ENCODE data around the gene SYNE2.
"Not testable (repeated sequence)": the region's sequence is repeated elsewhere in the genome, so short reads cannot be mapped to it uniquely, and the experiment has no call there.

Gene SYNE2

GRCh38 chr14:63867933-63868921, 15.4 kb downstream of the SYNE2 start:
- Histone ChIP-seq H3K27ac (peak overlapping the region in 10 of 21 experiments; percentile 5 to 74 (median 36)), H3K4me3 (no peak overlapping the region)

- H3K4me3 ChIP-seq = not testable (repeated sequence)
- peak overlapping the region in 9 of 21 experiments; percentile 7 to 75 (median 39) for H3K27ac ChIP-seq
Observed at GRCh38 chr14:63869940-63870752, 17.3 kb downstream of the SYNE2 start.

GRCh38 chr14:63870753-63871037, 17.9 kb downstream of the SYNE2 start:
- H3K27ac ChIP-seq, H3K4me3 ChIP-seq: not testable (repeated sequence)

- Histone ChIP-seq H3K4me3 (no peak overlapping the region), H3K27ac (peak overlapping the region in 17 of 21 experiments; percentile 7 to 81 (median 59))
Observed at GRCh38 chr14:63874223-63874622, 21.4 kb downstream of the SYNE2 start.

- H3K4me3 ChIP-seq = no peak overlapping the region
- H3K27ac ChIP-seq = peak overlapping the region in 7 of 21 experiments; percentile 32 to 68 (median 52)
Observed at GRCh38 chr14:63875311-63875710, 22.5 kb downstream of the SYNE2 start.

- Histone ChIP-seq H3K27ac (peak overlapping the region in 2 of 21 experiments; percentile 23 to 57), H3K4me3 (no peak overlapping the region)
Observed at GRCh38 chr14:63877550-63877939, 24.7 kb downstream of the SYNE2 start.

GRCh38 chr14:63878052-63878451, 25.2 kb downstream of the SYNE2 start:
- no peak overlapping the region for H3K27ac ChIP-seq

GRCh38 chr14:63878792-63879191, 26.0 kb downstream of the SYNE2 start:
- Histone ChIP-seq H3K27ac (no peak overlapping the region), H3K4me3 (no peak overlapping the region)

More at GRCh38 chr14:63878052-63878451, 25.2 kb downstream of the SYNE2 start:
- H3K4me3 ChIP-seq = no peak overlapping the region

- H3K27ac ChIP-seq = no peak overlapping the region
- H3K4me3 ChIP-seq = no peak overlapping the region
Observed at GRCh38 chr14:63881926-63882325, 29.1 kb downstream of the SYNE2 start.

- H3K27ac ChIP-seq = no peak overlapping the region
Observed at GRCh38 chr14:63887899-63888298, 35.1 kb downstream of the SYNE2 start.

GRCh38 chr14:63890553-63890952, 37.7 kb downstream of the SYNE2 start:
- H3K4me3 ChIP-seq = no peak overlapping the region
- peak overlapping the region in 6 of 21 experiments; percentile 6 to 72 (median 47) for H3K27ac ChIP-seq

More at GRCh38 chr14:63887899-63888298, 35.1 kb downstream of the SYNE2 start:
- no peak overlapping the region for H3K4me3 ChIP-seq

GRCh38 chr14:63891148-63891975, 38.6 kb downstream of the SYNE2 start:
- Histone ChIP-seq H3K4me3 (no peak overlapping the region), H3K27ac (peak overlapping the region in 7 of 21 experiments; percentile 3 to 72 (median 43))

GRCh38 chr14:63892265-63892664, 39.5 kb downstream of the SYNE2 start:
- H3K4me3 ChIP-seq = no peak overlapping the region
- peak overlapping the region in 4 of 21 experiments; percentile 3 to 67 (median 18) for H3K27ac ChIP-seq

GRCh38 chr14:63893701-63894458, 41.1 kb downstream of the SYNE2 start:
- H3K27ac ChIP-seq = peak overlapping the region in 6 of 21 experiments; percentile 8 to 67 (median 30)

GRCh38 chr14:63895510-63895909, 42.7 kb downstream of the SYNE2 start:
- Histone ChIP-seq H3K4me3 (no peak overlapping the region), H3K27ac (peak overlapping the region in 6 of 21 experiments; percentile 9 to 71 (median 33))

More at GRCh38 chr14:63893701-63894458, 41.1 kb downstream of the SYNE2 start:
- H3K4me3 ChIP-seq = no peak overlapping the region

- Histone ChIP-seq H3K27ac (peak overlapping the region in 15 of 21 experiments; percentile 2 to 71 (median 32)), H3K4me3 (no peak overlapping the region)
Observed at GRCh38 chr14:63896278-63896720, 43.5 kb downstream of the SYNE2 start.

- Histone ChIP-seq H3K27ac (peak overlapping the region in 6 of 21 experiments; percentile 12 to 59 (median 50)), H3K4me3 (no peak overlapping the region)
Observed at GRCh38 chr14:63897721-63898163, 44.9 kb downstream of the SYNE2 start.

GRCh38 chr14:63899953-63900352, 47.1 kb downstream of the SYNE2 start:
- Histone ChIP-seq H3K27ac (no peak overlapping the region), H3K4me3 (no peak overlapping the region)
